HS-5 (cell line): ENCODE measurements around the gene CSNK2A1.
"Not testable (repeated sequence)": the region's sequence is repeated elsewhere in the genome, so short reads cannot be mapped to it uniquely, and the experiment has no call there.

Experiments
- DNase-seq: peaks from one replicate; pipeline ENCODE4 v3.0.0-alpha.2; 2012; ENCODE audit warnings: low read depth

Gene CSNK2A1

GRCh38 chr20:483815-484644 is 59.6 kb downstream of the CSNK2A1 start:
- DNase-seq = no peak

- no peak for DNase-seq
Observed at GRCh38 chr20:481167-481566, 62.4 kb downstream of the CSNK2A1 start.

DNA sequence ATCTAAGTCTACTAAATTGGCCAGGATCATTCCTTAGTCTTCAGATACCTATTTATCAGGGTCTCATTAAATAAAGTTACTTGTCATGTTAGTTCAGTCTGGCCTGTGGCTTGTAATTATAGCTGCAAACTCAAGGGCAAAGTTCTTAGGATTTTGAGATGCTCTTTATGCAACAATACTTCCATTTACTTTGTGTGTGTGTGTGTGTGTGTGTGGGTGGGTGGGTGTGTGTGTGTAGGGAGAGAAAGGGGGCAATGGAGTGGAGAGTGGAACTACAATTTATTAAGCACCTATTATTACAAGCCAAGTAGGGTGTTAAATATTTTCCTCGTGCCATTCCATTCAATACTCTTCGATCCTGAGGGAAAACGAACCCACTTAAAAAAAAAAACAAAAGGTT is 63.5 kb downstream of the CSNK2A1 start:
- DNase-seq = no peak

DNA sequence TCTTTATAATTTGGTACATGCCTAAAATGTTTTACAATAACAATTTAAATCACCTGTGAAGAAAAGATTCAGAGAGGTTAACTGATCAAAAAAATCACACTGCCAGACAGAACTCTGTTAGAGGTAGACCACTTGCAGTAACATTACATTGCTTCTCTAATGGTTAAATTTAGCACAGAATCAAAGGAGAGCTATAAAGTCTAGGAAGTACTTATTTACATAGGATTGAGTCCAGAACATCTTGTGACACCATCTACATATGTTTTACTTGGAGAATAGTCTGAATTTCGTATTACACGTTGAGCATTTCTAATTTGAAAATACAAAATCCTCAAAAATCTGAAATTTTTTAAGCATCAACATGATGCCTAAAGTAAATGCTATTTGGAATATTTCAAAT is 64.1 kb downstream of the CSNK2A1 start:
- no peak for DNase-seq

GRCh38 chr20:478949-479429 is 64.6 kb downstream of the CSNK2A1 start:
- no peak for DNase-seq

GRCh38 chr20:478010-478948 is 65.3 kb downstream of the CSNK2A1 start:
- DNase-seq = no peak

DNA sequence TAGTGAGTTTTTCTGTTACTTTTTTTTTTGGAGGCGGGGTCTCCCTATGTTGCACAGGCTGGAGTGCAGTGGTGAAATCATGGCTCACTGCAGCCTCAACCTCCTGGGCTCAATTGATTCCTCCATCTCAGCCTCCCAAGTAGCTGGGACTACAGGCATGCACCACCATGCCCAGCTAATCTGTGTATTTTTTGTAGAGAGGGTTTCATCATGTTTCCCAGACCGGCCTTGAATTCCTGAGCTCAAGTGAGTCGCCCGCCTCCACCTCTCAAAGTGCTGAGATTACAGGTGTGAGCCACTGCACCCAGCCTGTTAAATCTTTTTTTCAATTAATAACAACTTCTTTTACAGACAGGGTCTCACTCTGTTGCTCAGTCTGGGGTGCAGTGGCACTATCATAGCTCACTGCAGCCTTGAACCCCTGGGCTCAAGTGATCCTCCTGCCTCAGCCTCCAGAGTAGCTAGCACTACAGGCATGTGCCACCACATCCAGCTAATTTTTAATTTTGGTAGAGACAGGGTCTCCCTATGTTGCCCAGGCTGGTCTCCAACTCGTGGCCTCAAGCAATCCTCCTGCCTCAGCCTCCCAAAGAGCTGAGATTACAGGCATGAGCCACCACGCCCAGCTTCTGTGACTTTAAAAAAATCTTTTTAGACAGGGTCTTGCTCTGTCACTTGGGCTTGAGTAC is 66.9 kb downstream of the CSNK2A1 start:
- not testable (repeated sequence) for DNase-seq

DNA sequence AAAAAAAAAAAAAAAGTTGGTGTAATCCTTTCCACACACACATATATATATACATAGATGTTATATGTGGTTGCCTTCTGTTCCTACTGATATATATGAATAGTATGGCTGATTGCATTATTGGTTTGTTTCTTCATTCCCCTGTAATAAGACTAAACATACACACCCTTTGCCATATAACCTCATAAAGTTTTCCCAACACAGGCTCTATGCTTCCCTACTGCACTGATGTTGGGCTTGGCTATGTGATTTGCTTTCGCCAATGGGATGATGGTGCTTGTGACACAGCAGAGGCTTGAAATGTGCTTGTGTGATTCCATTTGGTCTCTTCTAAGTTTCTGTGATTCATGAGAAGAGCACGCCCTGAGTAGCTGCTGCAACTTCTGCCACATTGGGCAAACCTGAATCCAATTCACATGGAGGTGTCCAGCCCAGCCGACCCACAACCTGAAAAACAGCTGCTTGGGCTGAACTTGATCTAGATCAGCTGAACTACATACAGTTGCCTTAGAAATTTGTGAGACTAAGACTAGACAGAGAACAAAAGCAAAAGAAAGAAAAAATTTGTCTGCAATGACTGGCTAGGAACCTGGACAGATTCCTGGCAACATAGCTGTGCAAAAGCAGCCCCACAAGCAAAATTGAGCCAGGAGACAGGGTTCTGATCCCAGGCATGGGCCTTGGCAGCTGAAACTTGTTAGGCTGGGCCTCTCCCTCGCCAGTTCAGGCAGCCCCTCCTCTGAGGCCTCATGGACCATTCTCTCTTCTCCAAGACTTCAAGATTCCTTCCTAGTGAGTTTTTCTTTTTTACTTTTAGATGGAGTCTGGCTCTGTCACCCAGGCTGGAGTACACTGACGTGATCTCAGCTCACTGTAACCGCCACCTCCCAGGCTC is 67.9 kb downstream of the CSNK2A1 start:
- DNase-seq = no peak

DNA sequence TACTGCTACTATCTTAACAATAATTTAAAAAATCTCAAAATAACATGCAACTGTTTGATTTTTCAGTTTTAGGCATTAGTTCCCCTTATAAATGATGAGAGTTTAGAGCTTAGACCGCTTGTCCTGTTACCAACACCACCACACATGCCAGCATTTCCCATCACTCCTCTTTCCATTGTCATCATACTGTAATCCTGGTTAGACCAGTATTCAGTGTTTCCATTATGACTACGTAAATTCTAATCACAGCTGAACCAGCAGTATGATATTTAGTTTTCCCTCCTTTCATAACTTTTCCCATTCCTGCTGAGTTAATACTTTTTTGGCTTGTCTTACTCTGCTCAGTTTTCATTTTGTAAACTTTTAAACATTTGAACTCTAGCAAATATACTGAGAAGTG is 69.0 kb downstream of the CSNK2A1 start:
- DNase-seq = no peak

GRCh38 chr20:472889-473292 is 70.7 kb downstream of the CSNK2A1 start:
- DNase-seq = no peak

- DNase-seq = no peak
Observed at GRCh38 chr20:472137-472846, 71.3 kb downstream of the CSNK2A1 start.

- no peak for DNase-seq
Observed at GRCh38 chr20:469746-470490, 73.7 kb downstream of the CSNK2A1 start.

- DNase-seq = no peak
Observed at GRCh38 chr20:467755-468154, 75.8 kb downstream of the CSNK2A1 start.

GRCh38 chr20:462199-462991 is 81.2 kb downstream of the CSNK2A1 start, which contains the start of gene TBC1D20:
Gene TBC1D20 (minus strand): TSS chr20:462533. CDS start chr20:462405, 128 bp downstream.
- peak; percentile 53 for DNase-seq

GRCh38 chr20:461254-462198 is 82.1 kb downstream of the CSNK2A1 start:
- no peak for DNase-seq

DNA sequence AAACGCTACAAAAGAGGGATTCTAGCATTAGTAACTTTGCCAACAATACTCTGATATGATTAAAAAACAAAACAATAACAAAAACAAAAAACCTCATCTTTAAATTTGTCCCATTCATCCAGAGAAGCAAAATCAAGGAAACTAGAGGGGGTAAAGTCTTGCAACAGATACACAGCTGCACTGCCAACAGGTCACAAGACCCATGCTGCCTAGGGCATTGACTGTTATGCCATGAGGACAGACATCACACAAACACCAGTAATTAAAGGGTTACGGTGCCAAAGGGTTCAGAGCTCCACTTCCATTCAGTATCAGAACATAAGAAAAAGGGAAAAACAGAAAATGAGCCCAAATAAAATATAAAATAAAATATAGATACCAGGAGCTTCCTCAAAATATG is 82.9 kb downstream of the CSNK2A1 start:
- DNase-seq = no peak

DNA sequence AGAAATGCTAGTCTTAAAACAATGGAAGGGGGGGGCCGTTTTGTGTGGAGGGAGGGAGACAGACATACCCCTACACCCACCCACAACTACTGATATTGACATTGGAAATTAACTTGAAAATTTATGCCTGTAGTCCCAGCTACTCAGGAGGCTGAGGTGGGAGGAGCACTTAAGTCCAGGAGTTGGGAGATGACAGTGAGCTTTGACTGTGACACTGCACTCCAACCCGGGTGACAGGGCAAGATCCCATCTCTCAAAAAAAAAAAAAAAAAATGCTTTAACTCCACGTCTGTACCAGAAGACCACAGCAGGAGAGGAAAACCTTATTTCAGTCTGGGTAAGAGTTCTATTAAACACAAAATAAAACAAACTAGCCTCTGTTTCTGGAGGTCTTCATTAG is 83.4 kb downstream of the CSNK2A1 start:
- no peak for DNase-seq

GRCh38 chr20:458776-459175 is 84.8 kb downstream of the CSNK2A1 start:
- DNase-seq = no peak
